Activated T-helper 1 cell treated with anti-CD3 and anti-CD28 coated beads, Interleukin-2, amount 50 U/mL, for 16 hours (primary cell): ENCODE measurements around the gene WNT9B.
A peak's percentile ranks its signal among the peaks of the same experiment; 100 is the strongest.

Source experiments
- DNase-seq, 2 donors: peaks; one replicate each; pipeline ENCODE4 v3.0.0-alpha.2; 2020; ENCODE audit warnings: low read depth in 1 of 2, low spot score in 1 of 2

The WNT9B gene

DNA sequence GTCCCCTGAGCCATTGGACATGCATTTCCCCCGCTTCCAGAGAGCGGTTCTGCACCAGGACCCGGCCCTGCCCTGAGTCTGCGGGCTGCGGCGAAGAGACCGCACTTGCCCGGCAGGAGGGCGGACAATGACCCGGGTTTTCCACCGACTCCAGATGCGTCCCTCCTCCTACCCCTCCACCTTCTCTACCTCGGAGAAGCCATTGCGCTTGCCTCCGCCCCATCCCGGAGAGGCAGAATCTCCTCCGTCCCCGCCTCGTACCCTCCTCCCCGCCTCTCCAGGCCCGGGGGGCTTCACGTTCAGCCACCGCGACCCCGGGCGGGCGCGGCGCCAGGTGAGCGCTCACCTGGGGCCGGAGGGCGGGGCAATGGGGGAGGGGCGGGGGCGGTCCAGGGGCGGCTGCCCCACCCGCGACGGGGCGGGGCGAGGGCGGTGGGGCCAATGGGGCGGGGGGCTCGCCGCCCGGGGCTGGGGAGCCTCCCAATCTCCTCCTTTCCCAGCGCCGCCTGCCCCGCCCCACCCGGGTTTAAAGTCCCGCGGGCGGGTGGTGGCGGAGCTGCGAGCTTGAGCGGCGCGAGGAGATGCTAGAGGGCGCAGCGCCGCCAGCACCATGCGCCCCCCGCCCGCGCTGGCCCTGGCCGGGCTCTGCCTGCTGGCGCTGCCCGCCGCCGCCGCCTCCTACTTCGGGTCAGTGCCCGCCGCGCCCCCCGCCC lies at the start of gene WNT9B:
Gene WNT9B (plus strand): TSS at position 555 of the 713 bp plus-strand sequence. CDS start 56 bp downstream, at position 611.
- peak in 1 of 2 donors; percentile 3 for DNase-seq

GRCh38 chr17:46802800-46803199 lies 48.6 kb upstream of the WNT9B start:
- DNase-seq: no peak

GRCh38 chr17:46803544-46803943 lies 47.8 kb upstream of the WNT9B start:
- no peak for DNase-seq

DNA sequence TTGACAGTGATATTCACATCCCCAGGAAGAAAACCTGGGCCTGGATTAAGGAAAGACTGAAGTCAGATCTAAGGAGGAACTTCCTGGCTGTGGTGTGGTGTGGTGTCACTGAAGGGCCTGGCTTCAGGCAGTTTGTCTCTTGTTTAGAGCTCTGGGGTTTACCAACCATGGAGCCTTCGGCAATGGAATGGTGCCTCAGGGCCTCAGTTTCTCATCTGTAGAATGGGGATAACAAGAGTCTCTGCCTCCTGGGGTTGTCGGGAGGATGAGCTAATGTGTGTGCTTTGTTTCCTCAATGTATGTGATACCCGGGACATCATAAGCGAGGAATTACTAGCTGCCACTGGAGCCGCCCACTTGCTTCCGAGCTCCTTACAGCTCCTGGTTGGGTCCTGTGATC lies 45.6 kb upstream of the WNT9B start:
- no peak for DNase-seq

GRCh38 chr17:46809110-46809571 lies 42.2 kb upstream of the WNT9B start:
- DNase-seq: no peak

DNA sequence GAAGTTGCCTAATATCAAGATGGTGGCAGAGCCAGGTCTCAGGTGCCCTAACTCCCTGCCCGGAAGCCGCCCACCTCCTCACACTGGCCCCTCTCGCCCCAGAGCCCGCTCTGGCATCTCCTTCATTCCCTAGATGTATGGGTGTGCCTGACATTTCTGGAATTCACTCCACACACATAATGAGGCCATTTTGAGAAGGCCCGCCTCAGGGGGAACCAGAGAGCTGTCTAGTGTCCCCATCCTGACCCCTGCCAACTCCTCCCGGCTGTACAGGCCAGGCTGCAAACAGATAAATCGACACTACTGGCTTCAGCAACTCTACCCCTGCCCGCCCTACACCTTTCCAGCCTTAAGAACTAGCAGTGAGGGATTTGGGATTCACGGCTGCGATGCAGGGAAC lies 40.5 kb upstream of the WNT9B start:
- no peak for DNase-seq

- no peak for DNase-seq
Observed at GRCh38 chr17:46811978-46812583, 39.3 kb upstream of the WNT9B start.

GRCh38 chr17:46812624-46813318 lies 38.6 kb upstream of the WNT9B start:
- no peak for DNase-seq

DNA sequence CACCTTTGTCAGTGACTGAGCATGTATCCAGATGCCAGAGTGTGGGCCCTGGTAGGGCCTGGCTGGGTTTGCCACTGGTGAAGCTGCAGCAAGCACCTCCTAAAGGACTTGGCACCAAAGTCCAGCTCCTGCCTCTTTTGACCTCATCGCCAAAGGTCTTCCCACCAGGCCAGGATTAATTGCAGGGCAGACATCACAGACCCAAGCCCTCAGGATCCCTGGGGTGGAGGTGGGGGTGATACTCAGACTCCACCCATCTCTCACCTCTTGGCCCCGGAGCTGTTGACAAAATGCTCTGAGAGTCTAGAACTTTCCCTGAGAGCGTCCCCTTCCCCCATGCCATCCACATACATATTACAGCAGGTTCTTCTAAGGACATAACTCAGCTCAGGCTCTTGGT lies 37.5 kb upstream of the WNT9B start:
- no peak for DNase-seq

- no peak for DNase-seq
Observed at GRCh38 chr17:46814446-46814845, 36.9 kb upstream of the WNT9B start.

DNA sequence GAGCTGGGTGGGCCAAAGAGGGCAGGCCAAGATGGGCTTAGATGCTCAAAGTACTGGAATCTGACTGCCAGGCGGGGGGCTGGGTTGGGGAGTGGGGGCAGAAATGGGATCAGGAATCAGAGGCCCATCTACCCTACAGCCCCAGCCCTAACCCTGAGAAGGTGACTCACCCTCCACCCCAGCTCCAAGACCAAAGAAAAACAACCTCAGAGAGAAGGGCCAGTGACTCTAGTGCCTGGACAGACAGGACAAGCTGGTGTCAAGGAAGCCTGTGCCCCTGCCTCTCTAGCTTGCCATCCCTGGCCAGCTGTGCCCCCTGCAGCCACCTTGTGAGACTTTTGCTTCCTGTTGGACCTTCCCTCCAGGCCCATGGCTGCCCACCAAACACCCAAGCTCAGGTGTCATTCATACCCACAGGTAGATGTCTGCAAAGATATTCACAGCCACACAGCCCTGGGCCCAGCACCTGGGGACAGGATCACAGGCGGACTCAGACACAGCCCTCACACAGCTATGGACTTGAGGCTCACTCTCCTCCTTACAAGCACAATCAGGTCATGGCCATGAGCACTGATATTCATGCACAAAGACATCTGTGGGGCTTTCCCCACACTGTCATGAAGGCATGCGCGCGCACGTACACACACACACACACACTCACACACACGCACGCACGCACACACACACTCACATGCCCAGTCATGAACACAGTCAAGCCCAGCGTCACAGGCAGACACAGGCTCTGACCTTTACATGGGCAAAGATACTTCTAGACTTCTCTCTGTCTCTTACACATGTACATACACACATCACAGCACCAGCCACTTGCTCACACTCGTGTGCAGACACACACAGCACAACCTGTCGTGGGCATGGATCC lies 35.7 kb upstream of the WNT9B start:
- no peak for DNase-seq

GRCh38 chr17:46817151-46817900 lies 34.1 kb upstream of the WNT9B start:
- no peak for DNase-seq

DNA sequence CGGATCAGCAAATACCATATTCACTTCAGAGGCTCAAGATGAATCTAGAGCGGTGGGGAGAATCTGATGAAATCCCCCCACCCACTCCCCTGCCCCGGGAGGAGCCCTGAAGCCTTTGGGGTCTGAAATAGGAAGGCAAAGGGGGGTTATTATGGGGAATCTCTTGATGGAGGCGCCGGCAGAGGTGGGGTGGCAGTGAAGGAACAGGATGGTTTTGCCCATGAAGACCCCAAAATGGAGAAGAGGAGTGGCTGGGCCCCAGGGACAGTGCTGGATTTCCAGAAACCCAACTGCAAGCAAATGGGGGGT lies 33.5 kb upstream of the WNT9B start:
- DNase-seq: no peak

- peak in 1 of 2 donors; percentile 23 for DNase-seq
Observed at GRCh38 chr17:46818316-46818928, 33.0 kb upstream of the WNT9B start, which contains the start of gene WNT3. TSS of gene WNT3 (minus strand) at chr17:46818692. CDS start at chr17:46818597, 95 bp downstream.

GRCh38 chr17:46818929-46819859 lies 32.2 kb upstream of the WNT9B start:
- DNase-seq: no peak

- no peak for DNase-seq
Observed at GRCh38 chr17:46819906-46820351, 31.5 kb upstream of the WNT9B start.

- DNase-seq: no peak
Observed at GRCh38 chr17:46820592-46821450, 30.6 kb upstream of the WNT9B start.
